AG04450 (cell line): ENCODE measurements around the gene SMARCA2. TPM values are rescaled to one million over a fixed set of nuclear protein-coding genes. Genes with fewer than 3 reads are reported as not detected.

Experiments
- CTCF ChIA-PET: fragments of 300-600, 350-600 bp; formaldehyde crosslinking; extraction: SDS; loops from one replicate; lab custom pipeline; 2022; ENCODE audit warnings: antibody characterized with exemption, inconsistent platforms; lab: Charles Lee
- POLR2A ChIA-PET: fragments of 350-600 bp; formaldehyde crosslinking; extraction: SDS; loops from one replicate; lab custom pipeline; 2021; ENCODE audit warnings: antibody characterized with exemption, inconsistent platforms; lab: Yijun Ruan, JAX
- DNase-seq: peaks from one replicate; pipeline ENCODE4 v3.0.0-alpha.2; 2011; ENCODE audit warnings: low read depth, low spot score
- H3K27ac ChIP-seq: one replicate; pipeline ENCODE4 v1.5.1; 2012; ENCODE audit warnings: low read depth, low read length, control low read depth
- H3K27me3 ChIP-seq: one replicate; pipeline ENCODE4 v1.6.0; 2012; ENCODE audit warnings: low read length; ENCODE audit not compliant: control insufficient read depth, insufficient read depth
- H3K4me3 ChIP-seq: 2 replicates; pipeline ENCODE4 v1.5.1; 2011; ENCODE audit warnings: mild to moderate bottlenecking, low read depth, low read length, control low read depth
- H3K9me3 ChIP-seq: 2 replicates; pipeline ENCODE4 v1.5.1; 2012; ENCODE audit warnings: low read length; ENCODE audit not compliant: control insufficient read depth, insufficient read depth
- polyA plus RNA-seq: library from polyadenylated mRNA; depleted of rRNA; stranded (reverse); fragments of >200 nt; gene quantifications from 2 replicates; pipeline ENCODE4 v1.2.3, GENCODE V29; 2011
- TF ChIP-seq, protein P1 (sequence below): IDR thresholded peaks from 2 replicates; pipeline ENCODE4 v1.5.1; 2011; ENCODE audit warnings: low read depth, low read length, control low read depth, inconsistent platforms

SMARCA2 gene
- polyA plus RNA-seq, 1 experiment, result 51.2 TPM

GRCh38 chr9:2026220-2026997 lies 11.3 kb downstream of the SMARCA2 start:
- POLR2A ChIA-PET, result no interaction called here

DNA sequence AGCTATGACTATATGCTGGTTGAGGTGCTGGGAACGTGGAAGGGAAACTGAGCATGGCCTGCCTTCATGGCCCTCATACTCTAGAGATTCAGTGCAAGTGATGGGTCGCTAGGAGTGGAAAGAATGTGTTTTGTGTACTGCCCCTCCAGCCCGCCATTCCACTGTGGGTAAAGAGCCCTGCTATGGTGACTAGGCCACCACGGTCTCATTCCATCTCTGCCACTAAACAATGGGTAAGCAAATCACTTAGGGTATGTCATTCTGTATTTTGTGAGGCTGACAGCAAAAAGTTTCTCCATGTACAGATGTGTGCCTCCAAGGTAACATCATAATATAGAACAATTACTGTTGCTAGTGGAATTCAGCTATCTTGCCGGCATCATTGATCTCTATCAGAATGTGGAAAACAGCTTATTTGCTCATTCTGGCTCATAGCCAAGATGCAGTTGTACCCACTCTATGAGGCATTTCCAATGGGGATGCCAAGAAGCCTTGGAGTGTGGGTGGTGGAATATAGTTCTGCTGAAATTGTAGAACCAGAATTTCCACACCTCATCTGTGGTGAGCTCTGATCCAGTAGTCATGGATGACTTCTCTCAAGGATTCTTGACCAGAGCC lies 12.5 kb downstream of the SMARCA2 start:
- Histone ChIP-seq H3K9me3 (no peaks in the 10 kb centered on the region), H3K4me3 (no peak overlapping the region), H3K27ac (no peak overlapping the region), H3K27me3 (no peaks in the 10 kb centered on the region)
- TF ChIP-seq, protein P1, sequence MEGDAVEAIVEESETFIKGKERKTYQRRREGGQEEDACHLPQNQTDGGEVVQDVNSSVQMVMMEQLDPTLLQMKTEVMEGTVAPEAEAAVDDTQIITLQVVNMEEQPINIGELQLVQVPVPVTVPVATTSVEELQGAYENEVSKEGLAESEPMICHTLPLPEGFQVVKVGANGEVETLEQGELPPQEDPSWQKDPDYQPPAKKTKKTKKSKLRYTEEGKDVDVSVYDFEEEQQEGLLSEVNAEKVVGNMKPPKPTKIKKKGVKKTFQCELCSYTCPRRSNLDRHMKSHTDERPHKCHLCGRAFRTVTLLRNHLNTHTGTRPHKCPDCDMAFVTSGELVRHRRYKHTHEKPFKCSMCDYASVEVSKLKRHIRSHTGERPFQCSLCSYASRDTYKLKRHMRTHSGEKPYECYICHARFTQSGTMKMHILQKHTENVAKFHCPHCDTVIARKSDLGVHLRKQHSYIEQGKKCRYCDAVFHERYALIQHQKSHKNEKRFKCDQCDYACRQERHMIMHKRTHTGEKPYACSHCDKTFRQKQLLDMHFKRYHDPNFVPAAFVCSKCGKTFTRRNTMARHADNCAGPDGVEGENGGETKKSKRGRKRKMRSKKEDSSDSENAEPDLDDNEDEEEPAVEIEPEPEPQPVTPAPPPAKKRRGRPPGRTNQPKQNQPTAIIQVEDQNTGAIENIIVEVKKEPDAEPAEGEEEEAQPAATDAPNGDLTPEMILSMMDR, result no peak
- ChIA-PET CTCF (interaction anchor here (0.6 to 1.5 kb wide), 2 partner anchors 60 to 1223 kb away, joined by 3 to 5 read pairs; no protein-coding TSS in a partner anchor), POLR2A (no interaction called here)
- DNase-seq, result no peak

More at GRCh38 chr9:2026220-2026997, 11.3 kb downstream of the SMARCA2 start:
- DNase-seq, result no peak
- no peaks in the 10 kb centered on the region for H3K9me3 ChIP-seq
- CTCF ChIA-PET, result interaction anchor here (1.1 kb wide), 1 partner anchor 106 kb away, joined by 3 read pairs; no protein-coding TSS in a partner anchor
- H3K27me3 ChIP-seq, result no peaks in the 10 kb centered on the region
- H3K27ac ChIP-seq, result no peak overlapping the region
- H3K4me3 ChIP-seq, result no peak overlapping the region
- TF ChIP-seq, protein P1, result no peak

- DNase-seq, result no peak
- ChIA-PET POLR2A (no interaction called here), CTCF (no interaction called here)
- H3K9me3 ChIP-seq, result no peaks in the 10 kb centered on the region
- H3K27me3 ChIP-seq, result no peaks in the 10 kb centered on the region
- H3K4me3 ChIP-seq, result no peak overlapping the region
- TF ChIP-seq, protein P1, result no peak
- no peak overlapping the region for H3K27ac ChIP-seq
Observed at GRCh38 chr9:2028888-2029287, 13.7 kb downstream of the SMARCA2 start.

DNA sequence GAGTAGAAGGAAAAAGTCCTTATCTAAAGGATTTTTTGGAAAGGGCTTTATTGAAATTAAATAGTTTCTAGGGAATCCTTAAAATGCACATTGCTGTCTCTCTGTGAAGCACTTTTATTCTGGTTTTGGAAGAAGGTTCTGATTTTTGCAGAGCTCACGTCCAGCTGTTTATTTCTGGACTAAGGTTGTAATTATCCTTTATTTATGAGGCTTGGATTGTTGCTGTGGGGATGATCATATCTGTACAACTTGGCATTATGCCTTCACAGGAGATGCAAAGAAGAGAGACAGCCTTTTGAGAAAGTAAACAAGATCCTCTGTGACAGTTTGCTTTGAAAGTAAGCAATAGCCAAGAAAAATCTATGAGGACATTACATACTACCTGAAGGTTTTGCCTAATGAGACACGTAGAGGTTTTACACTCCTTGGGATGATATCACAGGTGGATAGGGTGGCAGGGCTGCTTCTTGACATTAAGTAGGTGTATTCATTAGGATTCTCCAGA lies 14.6 kb downstream of the SMARCA2 start:
- POLR2A ChIA-PET, result no interaction called here
- no peaks in the 10 kb centered on the region for H3K27me3 ChIP-seq
- CTCF ChIA-PET, result interaction anchor here (1.9 kb wide), 1 partner anchor 57 kb away, joined by 7 read pairs; no protein-coding TSS in a partner anchor

More for the DNA sequence above, 14.6 kb downstream of the SMARCA2 start:
- TF ChIP-seq, protein P1, result no peak
- no peak overlapping the region for H3K27ac ChIP-seq
- no peak overlapping the region for H3K4me3 ChIP-seq
- H3K9me3 ChIP-seq, result no peaks in the 10 kb centered on the region
- DNase-seq, result no peak
